HepG2 (cell line): ENCODE measurements around the gene PTMA. TPM values are rescaled to one million over a fixed set of nuclear protein-coding genes. Genes with fewer than 3 reads are reported as not detected.
A peak's percentile ranks its signal among the peaks of the same experiment; 100 is the strongest.

Experiments
- FOXP1 ChIP-seq, 2 experiments: fragments of 450-650 bp in 1 of 2; IDR thresholded peaks; 2 replicates each; pipeline ENCODE4 v1.6.1; 2017 to 2018; ENCODE audit warnings: antibody characterized with exemption in 1 of 2
- RBM22 ChIP-seq: fragments of 200-400 bp; formaldehyde crosslinking; optimal IDR thresholded peaks from 2 replicates; pipeline ENCODE3; 2017; ENCODE audit warnings: mild to moderate bottlenecking, low read length, moderate library complexity
- SMYD3 ChIP-seq: sonication (generic); formaldehyde crosslinking; IDR thresholded peaks from 2 replicates; pipeline ENCODE4 v1.8.1; 2023; ENCODE audit warnings: mild to moderate bottlenecking, missing genetic modification reagents
- SSRP1 ChIP-seq: IDR thresholded peaks from 2 replicates; pipeline ENCODE4 v1.6.1; 2016; ENCODE audit warnings: control low read depth
- ZKSCAN8 ChIP-seq: IDR thresholded peaks from 2 replicates; pipeline ENCODE4 v1.6.1; 2016; ENCODE audit warnings: borderline replicate concordance, missing genetic modification reagents, missing compliant biosample characterization
- ZMAT3 ChIP-seq: sonication (generic); formaldehyde crosslinking; conservative IDR thresholded peaks from 2 replicates; pipeline ENCODE4 v1.7.0; 2021; ENCODE audit warnings: missing genetic modification reagents
- ZNF121 ChIP-seq: sonication (generic); formaldehyde crosslinking; IDR thresholded peaks from 2 replicates; pipeline ENCODE4 v1.5.0; 2020; ENCODE audit warnings: mild to moderate bottlenecking, missing genetic modification reagents
- ZNF142 ChIP-seq: sonication (generic); formaldehyde crosslinking; IDR thresholded peaks from 2 replicates; pipeline ENCODE4 v1.4.0; 2020; ENCODE audit warnings: missing genetic modification reagents
- ZNF20 ChIP-seq: sonication (generic); formaldehyde crosslinking; IDR thresholded peaks from 2 replicates; pipeline ENCODE4 v1.4.0; 2020; ENCODE audit warnings: mild to moderate bottlenecking, moderate library complexity, missing genetic modification reagents
- ZNF274 ChIP-seq: sonication (generic); formaldehyde crosslinking; IDR thresholded peaks from 2 replicates; pipeline ENCODE4 v1.5.1; 2020; ENCODE audit warnings: mild to moderate bottlenecking, missing genetic modification reagents
- polyA plus RNA-seq, 8 experiments: library from polyadenylated mRNA; depleted of rRNA in 3 of 8; stranded (reverse) in 7 of 8; unstranded in 1 of 8; fragments of >200 nt; fragmentation: Illumina TruSeq in 4 of 8; extraction: Trizol in 4 of 8; gene quantifications; 2 replicates each; pipeline versions ENCODE4 v1.2.1 to v1.2.3, GENCODE V29; 2011 to 2016; ENCODE audit warnings: low read depth in 4 of 8, missing spikeins in 1 of 8, mixed read lengths in 1 of 8; ENCODE audit not compliant: insufficient read depth in 1 of 8
- total RNA-seq, 5 experiments: library from RNA; depleted of rRNA; stranded (reverse); fragments of >200 nt; fragmentation: Illumina TruSeq; extraction: Trizol; gene quantifications; 2 replicates each; pipeline ENCODE4 v1.2.3, GENCODE V29; 2016; ENCODE audit warnings: low read depth in 1 of 5
- TF ChIP-seq, protein P1 (sequence below), 2 experiments: fragments of 450-650 bp in 1 of 2; sonication (generic) in 1 of 2; formaldehyde crosslinking in 1 of 2; IDR thresholded peaks; 2 replicates each; pipeline versions ENCODE4 v1.6.1 to v1.8.0; 2016 to 2022; ENCODE audit warnings: antibody characterized with exemption in 1 of 2, mild to moderate bottlenecking in 1 of 2, missing genetic modification reagents in 1 of 2
- TF ChIP-seq, protein P2 (sequence below): sonication (generic); formaldehyde crosslinking; IDR thresholded peaks from 2 replicates; pipeline ENCODE4 v1.5.0; 2020; ENCODE audit warnings: missing genetic modification reagents

PTMA gene
- total and polyA plus RNA-seq, 2 of the 13 experiments (the other 11 are each of a cell fraction or from before 2014, with no cell fraction given) = 190 to 1,086 TPM

GRCh38 chr2:231709981-231710798, 1.9 kb downstream of the PTMA start (continued):
- TF ChIP-seq, protein P1, sequence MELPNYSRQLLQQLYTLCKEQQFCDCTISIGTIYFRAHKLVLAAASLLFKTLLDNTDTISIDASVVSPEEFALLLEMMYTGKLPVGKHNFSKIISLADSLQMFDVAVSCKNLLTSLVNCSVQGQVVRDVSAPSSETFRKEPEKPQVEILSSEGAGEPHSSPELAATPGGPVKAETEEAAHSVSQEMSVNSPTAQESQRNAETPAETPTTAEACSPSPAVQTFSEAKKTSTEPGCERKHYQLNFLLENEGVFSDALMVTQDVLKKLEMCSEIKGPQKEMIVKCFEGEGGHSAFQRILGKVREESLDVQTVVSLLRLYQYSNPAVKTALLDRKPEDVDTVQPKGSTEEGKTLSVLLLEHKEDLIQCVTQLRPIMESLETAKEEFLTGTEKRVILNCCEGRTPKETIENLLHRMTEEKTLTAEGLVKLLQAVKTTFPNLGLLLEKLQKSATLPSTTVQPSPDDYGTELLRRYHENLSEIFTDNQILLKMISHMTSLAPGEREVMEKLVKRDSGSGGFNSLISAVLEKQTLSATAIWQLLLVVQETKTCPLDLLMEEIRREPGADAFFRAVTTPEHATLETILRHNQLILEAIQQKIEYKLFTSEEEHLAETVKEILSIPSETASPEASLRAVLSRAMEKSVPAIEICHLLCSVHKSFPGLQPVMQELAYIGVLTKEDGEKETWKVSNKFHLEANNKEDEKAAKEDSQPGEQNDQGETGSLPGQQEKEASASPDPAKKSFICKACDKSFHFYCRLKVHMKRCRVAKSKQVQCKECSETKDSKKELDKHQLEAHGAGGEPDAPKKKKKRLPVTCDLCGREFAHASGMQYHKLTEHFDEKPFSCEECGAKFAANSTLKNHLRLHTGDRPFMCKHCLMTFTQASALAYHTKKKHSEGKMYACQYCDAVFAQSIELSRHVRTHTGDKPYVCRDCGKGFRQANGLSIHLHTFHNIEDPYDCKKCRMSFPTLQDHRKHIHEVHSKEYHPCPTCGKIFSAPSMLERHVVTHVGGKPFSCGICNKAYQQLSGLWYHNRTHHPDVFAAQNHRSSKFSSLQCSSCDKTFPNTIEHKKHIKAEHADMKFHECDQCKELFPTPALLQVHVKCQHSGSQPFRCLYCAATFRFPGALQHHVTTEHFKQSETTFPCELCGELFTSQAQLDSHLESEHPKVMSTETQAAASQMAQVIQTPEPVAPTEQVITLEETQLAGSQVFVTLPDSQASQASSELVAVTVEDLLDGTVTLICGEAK (IDR thresholded peaks at IDR 0.05) = no peak
- TF ChIP-seq, protein P1 (CRISPR knock-in tag; IDR thresholded peaks at IDR 0.05) = peak; percentile 96
- TF ChIP-seq SMYD3 (CRISPR knock-in tag) (peak; percentile 97), ZNF142 (CRISPR knock-in tag) (peak; percentile 99), ZKSCAN8 (CRISPR knock-in tag) (peak; percentile 63; the same call in 1 of the 2 replicates), ZMAT3 (peak; percentile 100), ZNF20 (CRISPR knock-in tag) (peak; percentile 77), RBM22 (peak; percentile 15), ZNF121 (CRISPR knock-in tag) (peak; percentile 85), FOXP1 (IDR thresholded peaks at IDR 0.05) (no peak), FOXP1 (CRISPR knock-in tag; IDR thresholded peaks at IDR 0.05) (no peak), ZNF274 (CRISPR knock-in tag) (peak; percentile 100), SSRP1 (CRISPR knock-in tag) (no peak)
- TF ChIP-seq, protein P2, sequence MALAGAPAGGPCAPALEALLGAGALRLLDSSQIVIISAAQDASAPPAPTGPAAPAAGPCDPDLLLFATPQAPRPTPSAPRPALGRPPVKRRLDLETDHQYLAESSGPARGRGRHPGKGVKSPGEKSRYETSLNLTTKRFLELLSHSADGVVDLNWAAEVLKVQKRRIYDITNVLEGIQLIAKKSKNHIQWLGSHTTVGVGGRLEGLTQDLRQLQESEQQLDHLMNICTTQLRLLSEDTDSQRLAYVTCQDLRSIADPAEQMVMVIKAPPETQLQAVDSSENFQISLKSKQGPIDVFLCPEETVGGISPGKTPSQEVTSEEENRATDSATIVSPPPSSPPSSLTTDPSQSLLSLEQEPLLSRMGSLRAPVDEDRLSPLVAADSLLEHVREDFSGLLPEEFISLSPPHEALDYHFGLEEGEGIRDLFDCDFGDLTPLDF = peak; percentile 91
